ENCODE data around the gene CLTCL1.
"Not testable (repeated sequence)": the region's sequence is repeated elsewhere in the genome, so short reads cannot be mapped to it uniquely, and the experiment has no call there.

Gene CLTCL1

DNA sequence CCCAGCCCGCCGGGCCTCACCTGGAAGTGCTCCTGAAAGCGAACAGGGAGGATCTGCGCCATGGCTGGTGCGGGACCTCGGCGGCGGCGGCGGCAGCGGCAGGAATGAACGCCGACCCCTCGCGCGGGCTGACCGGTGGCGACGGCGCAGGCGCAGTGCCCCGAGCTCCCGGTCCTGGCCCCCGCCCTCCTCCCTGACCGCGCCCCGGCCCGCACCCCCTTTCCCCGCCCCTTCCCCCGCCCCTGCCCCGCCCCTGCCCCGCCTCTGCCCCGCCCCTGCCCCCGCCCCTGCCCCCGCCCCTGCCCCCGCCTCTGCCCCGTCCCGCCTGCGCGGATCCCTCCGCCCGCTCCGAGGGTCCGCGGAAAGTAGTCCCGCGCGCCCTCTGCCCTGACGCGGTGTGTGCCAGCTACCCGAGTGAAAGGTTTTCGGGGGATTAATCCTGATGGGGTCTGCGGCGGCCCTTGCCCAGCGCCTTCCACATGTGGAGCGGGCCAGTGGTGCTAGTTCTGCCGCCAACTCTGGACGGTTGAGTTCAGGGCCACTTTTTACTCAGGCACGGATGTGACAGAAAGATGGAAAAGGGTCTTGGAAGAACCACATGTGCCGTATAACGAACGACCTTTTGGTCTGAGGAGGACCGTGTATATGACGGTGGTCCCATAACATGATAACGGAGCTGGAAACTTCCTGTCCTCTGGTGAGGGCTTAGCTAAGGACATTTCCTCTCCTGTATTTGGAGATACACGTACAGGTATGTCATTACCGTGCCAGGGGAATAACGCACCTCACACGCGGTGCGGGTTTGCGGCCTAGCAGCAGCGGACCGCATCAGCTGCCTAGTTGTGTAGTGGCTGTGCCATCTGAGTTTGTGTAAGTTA lies at the start of gene CLTCL1:
CLTCL1 (minus strand) TSS at position 140 of the 878 bp plus-strand sequence; CDS start at position 62, 78 bp downstream.
- DNase-seq: peak; percentile 85

- no peak for DNase-seq
Observed at GRCh38 chr22:19337137-19337536, 45.6 kb upstream of the CLTCL1 start.

DNA sequence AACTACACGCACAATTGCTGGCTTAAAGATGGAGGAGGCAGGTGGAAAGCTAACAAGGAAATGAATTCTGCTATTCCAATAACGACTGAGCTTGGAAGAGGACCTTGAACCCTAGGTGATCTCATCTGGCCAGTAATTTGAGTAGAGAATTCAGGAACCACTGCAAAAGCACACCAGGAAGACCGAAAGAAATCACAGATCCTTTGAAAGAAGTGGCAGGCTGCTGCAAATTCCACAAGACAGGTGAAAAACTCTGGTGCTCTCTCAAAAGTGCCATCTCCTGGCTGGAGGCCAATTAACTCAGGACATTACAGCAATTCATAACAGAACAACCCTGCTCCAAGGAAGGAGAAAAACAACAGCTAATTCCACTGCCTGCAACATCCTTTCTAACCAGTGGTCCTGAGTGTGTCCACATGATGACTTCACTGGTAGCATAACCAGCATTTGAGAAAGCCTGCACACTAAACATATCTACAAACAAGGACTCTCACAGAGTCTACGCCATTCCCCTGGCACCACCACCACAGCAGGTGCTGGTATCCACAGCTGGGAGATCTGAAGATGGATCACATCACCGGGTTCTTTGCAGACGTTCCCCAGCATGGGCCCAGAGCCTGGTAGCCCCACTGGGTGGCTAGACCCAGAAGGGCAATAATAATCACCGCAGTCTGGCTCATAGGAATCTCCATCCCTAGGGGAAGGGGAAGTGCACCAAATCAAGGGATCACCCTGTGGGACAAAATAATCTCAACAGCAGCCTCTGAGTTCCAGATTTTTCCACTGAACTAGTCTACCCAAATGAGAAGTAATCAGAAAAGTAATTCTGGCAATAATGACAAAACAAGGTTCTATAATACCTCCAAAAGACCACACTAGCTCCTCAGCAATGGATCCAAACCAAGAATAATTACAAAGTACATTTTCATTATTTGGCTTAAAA lies 44.9 kb upstream of the CLTCL1 start:
- DNase-seq: no peak

GRCh38 chr22:19331975-19332374 lies 40.5 kb upstream of the CLTCL1 start:
- DNase-seq: no peak

DNA sequence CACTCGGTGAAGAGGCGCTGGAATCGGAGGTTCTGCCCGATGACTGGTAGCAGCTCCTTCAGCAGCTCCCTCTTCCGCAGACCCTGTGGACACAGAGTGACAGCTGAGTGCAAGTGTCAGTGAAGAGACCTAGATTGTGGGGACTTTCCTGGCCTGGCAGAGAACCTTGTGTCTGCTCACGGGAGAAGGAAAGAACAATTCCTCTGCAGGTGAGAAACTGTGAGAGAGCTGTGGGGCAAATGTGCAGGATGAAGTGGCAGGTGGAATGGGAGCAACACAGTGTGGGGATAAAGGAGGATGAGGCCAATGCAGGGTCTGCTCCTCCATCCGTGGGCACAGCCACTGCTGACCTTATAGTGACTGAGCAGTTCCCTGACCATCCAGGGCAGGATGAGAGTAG lies 40.0 kb upstream of the CLTCL1 start:
- no peak for DNase-seq

DNA sequence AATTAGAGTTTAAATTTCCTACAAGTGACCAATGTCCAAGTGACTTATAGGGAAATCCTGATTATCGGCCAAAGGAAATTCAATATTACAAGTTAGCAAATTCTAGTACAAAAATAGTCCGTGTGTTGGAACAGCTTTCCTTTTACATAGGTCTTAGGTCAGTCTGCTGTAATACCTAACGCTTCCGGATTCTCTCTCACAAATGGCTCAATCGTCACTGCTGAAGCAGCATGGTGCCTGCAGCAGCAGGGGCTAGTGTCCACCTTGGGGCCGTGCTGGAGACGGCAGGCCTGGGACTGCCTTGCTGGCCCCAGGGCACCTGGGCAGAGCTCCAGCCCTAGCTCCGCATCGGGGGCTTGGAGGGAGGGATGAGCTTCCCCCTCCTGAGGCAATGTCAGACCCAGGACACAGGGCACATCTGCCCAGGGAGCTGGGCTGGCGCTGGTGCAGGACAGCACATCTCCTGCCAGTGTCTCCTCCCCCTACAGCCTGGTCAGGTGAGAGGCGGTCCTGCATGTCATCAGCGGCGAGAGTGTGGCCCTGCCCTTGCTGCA lies 39.4 kb upstream of the CLTCL1 start:
- no peak for DNase-seq

- DNase-seq: not testable (repeated sequence)
Observed at GRCh38 chr22:19330205-19330604, 38.7 kb upstream of the CLTCL1 start.

DNA sequence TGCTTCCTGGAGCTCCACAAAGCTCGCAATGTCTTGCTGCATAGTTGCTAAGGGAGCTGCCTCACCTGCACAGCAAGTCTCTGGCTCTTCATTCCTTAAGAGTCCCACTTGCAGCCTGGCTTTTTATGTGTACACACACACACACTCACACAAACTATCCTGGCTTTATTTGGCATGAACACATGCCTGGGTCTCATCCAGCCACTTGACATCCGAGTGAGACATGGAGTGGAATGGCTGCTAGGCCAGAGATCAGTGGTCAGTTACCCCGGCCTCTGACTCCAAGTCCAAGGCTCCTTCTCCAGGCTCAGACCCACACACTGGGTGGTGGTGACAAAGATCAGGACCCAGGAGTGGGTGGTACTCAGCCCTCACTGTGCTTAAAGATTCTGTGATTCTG lies 37.9 kb upstream of the CLTCL1 start:
- DNase-seq: no peak

DNA sequence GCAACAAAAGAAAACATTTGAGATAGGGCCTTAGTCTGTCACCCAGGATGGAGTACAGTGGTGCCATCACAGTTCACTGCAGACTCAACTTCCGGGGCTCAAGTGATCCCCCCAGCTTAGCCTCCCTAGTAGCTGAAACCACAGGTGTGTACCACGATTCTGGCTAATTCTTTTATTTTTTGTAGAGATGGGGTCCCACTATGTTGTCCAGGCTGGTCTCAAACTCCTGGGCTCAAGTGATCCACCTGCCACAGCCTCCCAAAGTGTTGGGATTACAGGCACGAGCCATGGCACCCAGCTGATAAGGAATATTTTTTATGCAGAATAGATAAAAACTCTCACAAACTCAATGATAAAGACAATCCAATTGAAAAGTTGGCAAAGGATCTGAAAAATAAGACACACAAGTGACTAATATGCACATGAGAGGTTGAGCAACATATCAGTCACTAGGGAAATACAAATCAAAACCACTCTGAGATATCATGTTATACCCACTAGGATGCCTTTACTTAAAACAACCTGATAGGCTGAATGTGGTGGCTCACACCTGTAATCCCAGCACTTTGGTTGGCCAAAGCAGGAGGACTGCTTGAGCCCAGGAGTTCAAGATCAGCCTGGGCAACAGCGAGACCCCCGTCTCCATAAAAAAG lies 33.9 kb upstream of the CLTCL1 start:
- DNase-seq: no peak

GRCh38 chr22:19323420-19323819 lies 31.9 kb upstream of the CLTCL1 start:
- DNase-seq: not testable (repeated sequence)

- no peak for DNase-seq
Observed at GRCh38 chr22:19321757-19322156, 30.2 kb upstream of the CLTCL1 start.

DNA sequence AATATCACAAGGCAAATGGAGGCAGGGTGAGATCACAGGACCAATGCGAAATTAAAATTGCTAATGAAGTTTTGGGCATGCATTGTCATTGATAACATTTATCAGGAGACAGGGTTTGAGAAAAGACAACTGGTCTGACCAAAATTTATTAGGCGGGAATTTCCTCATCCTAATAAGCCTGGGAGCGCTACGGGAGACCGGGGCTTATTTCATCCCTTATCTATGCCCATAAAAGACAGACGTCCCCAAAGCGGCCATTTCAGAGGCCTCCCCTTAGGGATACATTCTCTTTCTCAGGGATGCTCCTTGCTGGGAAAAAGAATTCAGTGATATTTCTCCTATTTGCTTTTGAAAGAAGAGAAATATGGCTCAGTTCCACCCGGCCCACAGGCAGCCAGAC lies 28.6 kb upstream of the CLTCL1 start:
- not testable (repeated sequence) for DNase-seq

GRCh38 chr22:19319281-19319680 lies 27.8 kb upstream of the CLTCL1 start:
- no peak for DNase-seq

DNA sequence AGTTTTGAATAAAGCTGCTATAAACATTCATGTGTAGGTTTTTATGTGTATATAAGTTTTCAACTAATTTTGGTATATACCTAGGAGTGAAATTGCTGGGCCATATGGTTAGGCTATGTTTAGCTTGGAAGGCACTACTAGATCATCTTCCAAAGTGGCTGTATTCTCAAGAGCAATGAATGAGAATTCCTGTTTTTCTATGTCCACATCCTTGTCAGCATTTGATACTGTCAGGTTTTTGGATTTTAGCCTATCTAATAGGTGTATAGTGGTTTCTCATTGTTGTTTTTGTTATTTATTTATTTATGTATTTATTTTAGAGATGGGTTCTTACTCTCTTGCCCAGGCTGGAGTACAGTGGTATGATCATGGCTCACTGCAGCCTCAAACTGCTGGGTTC lies 26.3 kb upstream of the CLTCL1 start:
- no peak for DNase-seq

DNA sequence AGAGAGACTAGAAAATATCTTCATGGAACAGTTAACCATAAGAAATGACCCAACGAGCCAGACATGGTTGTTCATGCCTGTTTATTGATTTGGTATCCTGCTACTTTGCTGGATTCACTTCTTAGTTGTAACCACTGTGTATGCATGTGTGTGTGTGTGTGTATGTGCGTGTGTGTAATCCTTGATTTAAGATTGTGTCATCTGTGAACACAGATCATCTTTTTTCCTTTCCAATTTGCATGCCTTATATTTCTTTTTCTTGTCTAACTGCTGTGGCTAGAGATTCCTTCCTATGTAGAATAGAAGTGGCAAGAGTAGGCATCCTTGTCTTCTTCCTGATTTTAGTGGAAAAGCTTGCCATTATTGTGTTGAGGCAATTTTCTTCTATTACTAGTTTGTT lies 16.4 kb upstream of the CLTCL1 start:
- DNase-seq: no peak

DNA sequence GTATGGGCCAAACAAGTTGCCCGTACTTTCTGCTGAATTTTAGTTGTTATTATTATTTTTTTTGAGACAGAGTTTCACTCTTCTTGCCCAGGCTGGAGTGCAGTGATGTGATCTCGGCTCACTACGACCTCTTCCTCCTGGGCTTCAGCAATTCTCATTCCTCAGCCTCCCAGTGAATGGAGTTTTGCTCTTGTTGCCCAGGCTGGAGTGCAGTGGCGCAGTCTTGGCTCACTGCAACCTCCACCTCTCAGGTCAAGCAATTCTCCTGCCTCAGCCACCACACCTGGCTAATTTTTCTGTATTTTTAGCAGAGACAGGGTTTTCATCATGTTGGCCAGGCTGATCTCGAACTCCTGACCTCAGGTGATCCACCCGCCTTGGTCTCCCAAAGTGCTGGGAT lies 15.0 kb upstream of the CLTCL1 start:
- not testable (repeated sequence) for DNase-seq

DNA sequence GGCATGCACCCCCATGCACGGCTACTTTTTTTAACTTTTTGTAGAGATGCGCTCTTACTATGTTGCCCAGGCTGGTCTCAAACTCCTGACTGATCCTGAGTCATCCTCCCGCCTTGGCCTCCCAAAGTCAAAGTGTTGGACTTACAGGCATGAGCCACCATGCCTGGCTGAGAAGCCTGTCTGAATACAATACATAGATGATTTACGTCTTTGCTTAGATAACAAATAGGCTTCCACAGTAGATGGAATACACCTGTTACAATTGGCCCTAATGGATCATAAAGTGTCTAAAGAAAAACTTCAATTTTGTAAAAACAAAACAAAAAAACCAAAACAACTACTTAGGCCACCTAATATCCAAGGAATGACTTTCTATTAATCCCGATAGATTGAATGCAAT lies 13.0 kb upstream of the CLTCL1 start:
- no peak for DNase-seq

DNA sequence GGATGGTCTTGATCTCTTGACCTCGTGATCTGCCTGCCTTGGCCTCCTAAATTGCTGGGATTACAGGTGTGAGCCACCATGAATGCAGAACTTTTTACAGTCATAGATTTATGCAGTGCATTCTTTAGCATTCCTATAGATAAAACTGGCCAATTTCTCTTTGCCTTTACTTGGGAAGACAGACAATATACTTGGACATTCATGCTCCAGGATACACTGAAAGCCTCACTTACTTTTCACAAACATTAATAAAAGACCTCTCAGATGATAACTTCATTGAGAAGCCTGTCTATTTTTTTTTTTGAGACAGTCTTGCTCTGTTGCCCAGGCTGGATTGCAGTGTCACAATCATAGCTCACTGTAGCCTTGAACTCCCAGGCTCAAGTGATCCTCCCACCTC lies 12.3 kb upstream of the CLTCL1 start:
- DNase-seq: no peak

DNA sequence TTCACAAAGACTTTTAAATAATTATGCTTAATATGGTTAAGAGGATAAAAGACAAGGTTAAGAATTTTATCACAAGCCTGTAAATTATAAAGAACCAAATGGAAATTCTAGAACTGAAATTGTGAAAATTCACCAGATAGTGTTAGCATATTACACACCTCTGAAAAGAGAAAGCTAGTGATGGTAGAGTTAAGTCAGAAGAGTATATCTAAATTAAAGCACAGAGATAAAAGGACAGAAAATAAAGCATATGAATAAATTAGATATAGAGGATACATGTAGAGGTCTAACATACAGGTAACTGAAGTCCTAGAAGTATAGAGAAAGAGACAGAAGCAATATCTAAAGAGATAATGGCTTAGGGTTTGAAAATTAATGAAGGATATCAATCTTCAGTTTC lies 4.2 kb upstream of the CLTCL1 start:
- no peak for DNase-seq

DNA sequence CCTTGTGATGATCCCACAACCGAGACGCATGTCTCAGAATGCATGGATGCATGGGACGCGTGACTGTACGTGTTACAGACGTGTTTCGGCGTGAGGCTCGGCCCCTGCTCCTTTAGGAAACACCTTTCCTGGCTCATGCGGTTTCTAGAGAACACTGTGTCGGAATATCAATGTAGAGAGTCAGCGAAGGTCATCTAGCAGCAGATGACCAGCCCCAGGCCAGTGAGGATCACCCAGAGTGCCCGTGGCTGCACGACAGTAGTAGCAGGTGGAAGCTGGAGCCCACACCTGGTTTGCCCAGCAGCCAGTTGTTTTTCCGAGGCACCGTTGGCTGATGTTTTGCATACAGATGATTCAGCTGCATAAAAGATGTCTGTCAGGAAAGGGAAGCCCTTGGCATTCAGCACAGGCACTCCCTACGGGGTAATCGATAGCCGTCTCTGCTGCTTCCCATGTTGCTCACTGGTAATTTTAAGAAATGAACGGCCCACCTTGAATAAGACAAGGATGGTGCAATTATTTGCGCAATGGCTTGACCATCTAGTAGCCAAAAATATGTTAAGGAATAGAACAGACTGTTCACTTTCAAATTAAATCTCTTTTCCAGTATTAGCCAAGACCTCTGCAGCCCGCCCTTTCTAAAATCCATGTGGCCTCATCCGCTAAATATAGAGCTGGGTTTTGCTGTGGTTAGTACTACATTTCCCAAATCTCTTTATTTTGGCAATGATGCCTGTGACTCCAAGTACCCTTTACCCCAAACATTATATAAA lies 1.1 kb upstream of the CLTCL1 start:
- DNase-seq: no peak

- DNase-seq: peak; percentile 66
Observed at GRCh38 chr22:19291218-19291579, 320 bp downstream of the CLTCL1 start.

All from activated CD8-positive, alpha-beta memory T cell treated with anti-CD3 and anti-CD28 coated beads, Interleukin-2, amount 50 U/mL, for 48 hours (primary cell).